Neural cell (in vitro differentiated cells): ENCODE measurements around the gene UBXN2A. TPM values are rescaled to one million over a fixed set of nuclear protein-coding genes. Genes with fewer than 3 reads are reported as not detected.
"Not testable (repeated sequence)": the region's sequence is repeated elsewhere in the genome, so short reads cannot be mapped to it uniquely, and the experiment has no call there.

ENCODE experiments used
- H2AFZ ChIP-seq: fragments of 200-600, 300-800 bp; sonication (generic), shearing (Covaris generic); 2 replicates; pipeline ENCODE4 v1.6.0; 2014; ENCODE audit warnings: low read depth, mild to moderate bottlenecking, antibody characterized with exemption, low read length, moderate library complexity
- H3F3A ChIP-seq: fragments of 200-600 bp; shearing (Covaris generic); 2 replicates; pipeline ENCODE4 v1.6.1; 2016; ENCODE audit warnings: mild to moderate bottlenecking, moderate library complexity, mixed read lengths, antibody characterized with exemption, low read length; ENCODE audit not compliant: insufficient read depth, poor library complexity, severe bottlenecking
- H3K27ac ChIP-seq: fragments of 200-600, 300-800 bp; sonication (generic), shearing (Covaris generic); 2 replicates; pipeline ENCODE4 v1.5.1; 2014; ENCODE audit warnings: mild to moderate bottlenecking, low read length, moderate library complexity
- H3K27me3 ChIP-seq: fragments of 300-800, 200-600 bp; sonication (generic), shearing (Covaris generic); 2 replicates; pipeline ENCODE4 v1.6.0; 2014; ENCODE audit warnings: mild to moderate bottlenecking, low read depth, low read length, moderate library complexity; ENCODE audit not compliant: insufficient read depth
- H3K36me3 ChIP-seq: fragments of 300-800, 200-600 bp; sonication (generic), shearing (Covaris generic); 2 replicates; pipeline ENCODE4 v1.5.1; 2014; ENCODE audit warnings: mild to moderate bottlenecking, antibody characterized with exemption, low read length, moderate library complexity; ENCODE audit not compliant: insufficient read depth
- H3K4me2 ChIP-seq: fragments of 300-800, 200-600 bp; sonication (generic), shearing (Covaris generic); 2 replicates; pipeline ENCODE4 v1.6.0; 2014; ENCODE audit warnings: mild to moderate bottlenecking, low read length
- H3K4me3 ChIP-seq: fragments of 300-800, 200-600 bp; sonication (generic), shearing (Covaris generic); 2 replicates; pipeline ENCODE4 v1.5.1; 2014; ENCODE audit warnings: mild to moderate bottlenecking, low read length, moderate library complexity
- H3K79me2 ChIP-seq: fragments of 200-600 bp; shearing (Covaris generic); replicated peaks from 2 replicates; pipeline ENCODE4 v1.6.0; 2014; ENCODE audit warnings: mild to moderate bottlenecking, low read length, moderate library complexity; ENCODE audit not compliant: insufficient read depth
- H3K9ac ChIP-seq: fragments of 300-800, 200-600 bp; sonication (generic), shearing (Covaris generic); 2 replicates; pipeline ENCODE4 v1.6.1; 2016; ENCODE audit warnings: mild to moderate bottlenecking, low read length, mixed read lengths
- H3K9me2 ChIP-seq: fragments of 200-600 bp; shearing (Covaris generic); 2 replicates; pipeline ENCODE4 v1.6.1; 2016; ENCODE audit warnings: mild to moderate bottlenecking, low read length, mixed read lengths; ENCODE audit not compliant: insufficient read depth
- H3K9me3 ChIP-seq: fragments of 200-600, 300-800 bp; sonication (generic), shearing (Covaris generic); 2 replicates; pipeline ENCODE4 v1.6.1; 2016; ENCODE audit warnings: mild to moderate bottlenecking, mixed run types, low read length, moderate library complexity, mixed read lengths
- H4K20me1 ChIP-seq: fragments of 200-600 bp; shearing (Covaris generic); 2 replicates; pipeline ENCODE4 v1.6.1; 2016; ENCODE audit warnings: mild to moderate bottlenecking, mixed run types; ENCODE audit not compliant: insufficient read depth
- EP300 ChIP-seq: fragments of 450-650 bp; conservative IDR thresholded peaks from 2 replicates; pipeline ENCODE4 v1.6.1; 2014; ENCODE audit warnings: antibody characterized with exemption, mild to moderate bottlenecking, moderate library complexity; ENCODE audit not compliant: poor library complexity, severe bottlenecking
- EZH2 ChIP-seq: fragments of 200-600, 300-800 bp; shearing (Covaris generic), sonication (generic); IDR thresholded peaks from 2 replicates; pipeline ENCODE4 v1.6.1; 2014; ENCODE audit warnings: antibody characterized with exemption, low read length, borderline replicate concordance, mild to moderate bottlenecking; ENCODE audit not compliant: insufficient read depth, poor library complexity, severe bottlenecking
- MXI1 ChIP-seq: fragments of 450-650 bp; conservative IDR thresholded peaks from 2 replicates; pipeline ENCODE4 v1.6.1; 2014; ENCODE audit warnings: antibody characterized with exemption, mild to moderate bottlenecking; ENCODE audit not compliant: poor library complexity, severe bottlenecking
- POLR2AphosphoS5 ChIP-seq: IDR thresholded peaks from 2 replicates; pipeline ENCODE4 v1.6.1; 2012
- RAD21 ChIP-seq: fragments of 450-650 bp; conservative IDR thresholded peaks from 2 replicates; pipeline ENCODE4 v1.6.1; 2014; ENCODE audit warnings: antibody characterized with exemption, mild to moderate bottlenecking, moderate library complexity
- SMC3 ChIP-seq: fragments of 450-650 bp; conservative IDR thresholded peaks from 2 replicates; pipeline ENCODE4 v1.6.1; 2014; ENCODE audit warnings: antibody characterized with exemption, mild to moderate bottlenecking, moderate library complexity; ENCODE audit not compliant: poor library complexity
- TAF1 ChIP-seq: IDR thresholded peaks from 2 replicates; pipeline ENCODE4 v1.6.1; 2012; ENCODE audit warnings: low read depth
- polyA plus RNA-seq: library from polyadenylated mRNA; depleted of rRNA; stranded (reverse); fragments of >200 nt; gene quantifications from 2 replicates; pipeline ENCODE4 v1.2.3, GENCODE V29; 2014
- TF ChIP-seq, protein P1 (sequence below): fragments of 450-650 bp; IDR thresholded peaks from 2 replicates; pipeline ENCODE4 v1.5.1; 2014; ENCODE audit warnings: antibody characterized with exemption, mild to moderate bottlenecking, moderate library complexity; ENCODE audit not compliant: poor library complexity, severe bottlenecking
- TF ChIP-seq, protein P2 (sequence below): IDR thresholded peaks from 2 replicates; pipeline ENCODE4 v1.6.1; 2012; ENCODE audit warnings: borderline replicate concordance

Gene UBXN2A
- polyA plus RNA-seq, 1 donor from 2014 or later = 11.0 TPM

DNA sequence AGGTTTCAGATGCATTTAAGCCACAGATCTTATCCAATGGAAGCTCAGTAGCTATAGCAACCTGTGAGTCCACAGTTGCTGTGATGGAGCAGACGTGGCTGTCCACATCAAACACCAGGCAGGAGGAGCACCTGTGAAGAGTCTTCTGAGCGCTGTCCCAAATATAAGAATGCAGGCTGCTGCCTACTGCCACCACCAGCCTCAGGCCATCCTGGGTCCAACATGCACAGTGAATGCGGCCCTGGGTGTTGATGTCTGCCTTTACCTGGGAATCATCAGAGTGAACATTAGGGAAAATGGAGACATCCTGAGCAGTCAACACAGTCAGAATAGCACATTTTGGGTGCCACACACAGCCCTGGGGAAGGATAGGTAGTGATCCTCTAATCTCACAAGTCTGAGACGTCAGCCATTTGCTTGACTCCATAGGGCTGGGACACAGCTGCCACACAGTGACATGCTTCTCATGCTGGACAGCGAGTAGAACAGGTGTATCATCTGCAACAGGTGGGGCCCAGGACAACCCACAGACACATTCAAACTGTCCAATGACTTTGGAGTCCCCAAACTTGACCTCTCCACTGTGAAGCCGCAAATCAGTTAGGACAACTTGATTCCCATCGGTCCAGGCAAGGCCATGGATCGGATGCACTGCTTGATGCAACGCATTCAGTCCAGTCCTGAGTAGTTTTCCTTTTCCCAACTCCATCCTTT lies 98.7 kb downstream of the UBXN2A start:
- no peak overlapping the region for H3K4me2 ChIP-seq
- no peaks in the 10 kb centered on the region for H3F3A ChIP-seq
- no peak overlapping the region for H3K9ac ChIP-seq
- H3K9me2 ChIP-seq = no peaks in the 10 kb centered on the region
- H3K79me2 ChIP-seq = peaks cover 10% of the 10 kb centered on the region
- H2AFZ ChIP-seq = no peak overlapping the region
- H3K9me3 ChIP-seq = no peaks in the 10 kb centered on the region
- H3K27me3 ChIP-seq = no peaks in the 10 kb centered on the region
- H3K27ac ChIP-seq = no peak overlapping the region
- no peak overlapping the region for H3K4me3 ChIP-seq
- H3K36me3 ChIP-seq = no peaks in the 10 kb centered on the region
- TF ChIP-seq SMC3 (no peak), RAD21 (no peak), POLR2AphosphoS5 (no peak), MXI1 (no peak), EP300 (no peak), EZH2 (no peak), TAF1 (no peak)
- TF ChIP-seq, protein P1, sequence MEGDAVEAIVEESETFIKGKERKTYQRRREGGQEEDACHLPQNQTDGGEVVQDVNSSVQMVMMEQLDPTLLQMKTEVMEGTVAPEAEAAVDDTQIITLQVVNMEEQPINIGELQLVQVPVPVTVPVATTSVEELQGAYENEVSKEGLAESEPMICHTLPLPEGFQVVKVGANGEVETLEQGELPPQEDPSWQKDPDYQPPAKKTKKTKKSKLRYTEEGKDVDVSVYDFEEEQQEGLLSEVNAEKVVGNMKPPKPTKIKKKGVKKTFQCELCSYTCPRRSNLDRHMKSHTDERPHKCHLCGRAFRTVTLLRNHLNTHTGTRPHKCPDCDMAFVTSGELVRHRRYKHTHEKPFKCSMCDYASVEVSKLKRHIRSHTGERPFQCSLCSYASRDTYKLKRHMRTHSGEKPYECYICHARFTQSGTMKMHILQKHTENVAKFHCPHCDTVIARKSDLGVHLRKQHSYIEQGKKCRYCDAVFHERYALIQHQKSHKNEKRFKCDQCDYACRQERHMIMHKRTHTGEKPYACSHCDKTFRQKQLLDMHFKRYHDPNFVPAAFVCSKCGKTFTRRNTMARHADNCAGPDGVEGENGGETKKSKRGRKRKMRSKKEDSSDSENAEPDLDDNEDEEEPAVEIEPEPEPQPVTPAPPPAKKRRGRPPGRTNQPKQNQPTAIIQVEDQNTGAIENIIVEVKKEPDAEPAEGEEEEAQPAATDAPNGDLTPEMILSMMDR = no peak
- TF ChIP-seq, protein P2, sequence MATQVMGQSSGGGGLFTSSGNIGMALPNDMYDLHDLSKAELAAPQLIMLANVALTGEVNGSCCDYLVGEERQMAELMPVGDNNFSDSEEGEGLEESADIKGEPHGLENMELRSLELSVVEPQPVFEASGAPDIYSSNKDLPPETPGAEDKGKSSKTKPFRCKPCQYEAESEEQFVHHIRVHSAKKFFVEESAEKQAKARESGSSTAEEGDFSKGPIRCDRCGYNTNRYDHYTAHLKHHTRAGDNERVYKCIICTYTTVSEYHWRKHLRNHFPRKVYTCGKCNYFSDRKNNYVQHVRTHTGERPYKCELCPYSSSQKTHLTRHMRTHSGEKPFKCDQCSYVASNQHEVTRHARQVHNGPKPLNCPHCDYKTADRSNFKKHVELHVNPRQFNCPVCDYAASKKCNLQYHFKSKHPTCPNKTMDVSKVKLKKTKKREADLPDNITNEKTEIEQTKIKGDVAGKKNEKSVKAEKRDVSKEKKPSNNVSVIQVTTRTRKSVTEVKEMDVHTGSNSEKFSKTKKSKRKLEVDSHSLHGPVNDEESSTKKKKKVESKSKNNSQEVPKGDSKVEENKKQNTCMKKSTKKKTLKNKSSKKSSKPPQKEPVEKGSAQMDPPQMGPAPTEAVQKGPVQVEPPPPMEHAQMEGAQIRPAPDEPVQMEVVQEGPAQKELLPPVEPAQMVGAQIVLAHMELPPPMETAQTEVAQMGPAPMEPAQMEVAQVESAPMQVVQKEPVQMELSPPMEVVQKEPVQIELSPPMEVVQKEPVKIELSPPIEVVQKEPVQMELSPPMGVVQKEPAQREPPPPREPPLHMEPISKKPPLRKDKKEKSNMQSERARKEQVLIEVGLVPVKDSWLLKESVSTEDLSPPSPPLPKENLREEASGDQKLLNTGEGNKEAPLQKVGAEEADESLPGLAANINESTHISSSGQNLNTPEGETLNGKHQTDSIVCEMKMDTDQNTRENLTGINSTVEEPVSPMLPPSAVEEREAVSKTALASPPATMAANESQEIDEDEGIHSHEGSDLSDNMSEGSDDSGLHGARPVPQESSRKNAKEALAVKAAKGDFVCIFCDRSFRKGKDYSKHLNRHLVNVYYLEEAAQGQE = no peak
- no peaks in the 10 kb centered on the region for H4K20me1 ChIP-seq

DNA sequence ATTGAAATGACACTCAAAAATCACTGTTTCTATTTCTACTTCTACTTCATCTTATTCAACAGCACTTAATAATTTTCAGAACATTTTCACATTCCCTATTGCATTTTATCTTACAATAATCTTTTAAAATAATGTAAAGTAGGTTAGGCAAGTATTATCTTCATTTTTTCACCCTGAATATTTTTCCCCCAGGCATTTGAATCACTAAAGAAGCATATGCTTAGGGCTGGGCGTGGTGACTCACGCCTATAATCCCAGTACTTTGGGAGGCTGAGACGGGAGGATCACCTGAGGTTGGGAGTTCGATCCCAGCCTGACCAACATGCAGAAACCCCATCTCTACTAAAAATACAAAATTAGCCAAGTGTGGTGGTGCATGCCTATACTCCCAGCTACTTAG lies 100.2 kb downstream of the UBXN2A start:
- peaks cover 4% of the 10 kb centered on the region for H3K79me2 ChIP-seq
- H3K9me3 ChIP-seq = no peaks in the 10 kb centered on the region
- no peak overlapping the region for H3K9ac ChIP-seq
- no peak overlapping the region for H2AFZ ChIP-seq
- H3K36me3 ChIP-seq = no peaks in the 10 kb centered on the region
- H3K27ac ChIP-seq = no peak overlapping the region
- H3K4me2 ChIP-seq = no peak overlapping the region
- H3F3A ChIP-seq = no peaks in the 10 kb centered on the region
- no peaks in the 10 kb centered on the region for H4K20me1 ChIP-seq
- no peaks in the 10 kb centered on the region for H3K9me2 ChIP-seq
- TF ChIP-seq RAD21 = no peak
- no peak for TF ChIP-seq TAF1
- no peak for TF ChIP-seq EZH2
- no peak for TF ChIP-seq POLR2AphosphoS5
- TF ChIP-seq SMC3 = no peak
- TF ChIP-seq MXI1 = no peak
- TF ChIP-seq, protein P1 = no peak
- no peak for TF ChIP-seq EP300
- TF ChIP-seq, protein P2 = no peak
- no peak overlapping the region for H3K4me3 ChIP-seq
- no peaks in the 10 kb centered on the region for H3K27me3 ChIP-seq

DNA sequence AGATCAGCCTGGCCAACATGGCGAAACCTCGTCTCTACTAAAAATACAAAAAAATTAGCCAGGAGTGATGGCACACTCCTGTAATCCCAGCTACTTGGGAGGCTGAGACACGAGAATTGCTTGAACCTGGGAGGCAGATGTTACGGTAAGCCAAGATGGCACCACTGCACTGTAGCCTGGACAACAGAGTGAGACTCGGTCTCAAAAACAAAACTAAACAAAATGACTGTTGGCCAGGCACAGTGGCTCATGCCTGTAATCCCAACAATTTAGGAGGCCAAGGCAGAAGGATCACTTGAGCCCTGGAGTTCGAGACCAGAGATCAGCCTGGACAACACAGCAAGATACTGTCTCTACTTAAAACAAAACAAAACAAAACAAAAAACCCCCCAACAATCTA lies 102.9 kb downstream of the UBXN2A start:
- H2AFZ ChIP-seq, H4K20me1 ChIP-seq, H3K9me2 ChIP-seq, H3K27ac ChIP-seq, H3K4me2 ChIP-seq, H3K4me3 ChIP-seq, H3K36me3 ChIP-seq, H3K27me3 ChIP-seq, H3K9ac ChIP-seq, H3F3A ChIP-seq, H3K9me3 ChIP-seq: not testable (repeated sequence)
- peaks cover 12% of the 10 kb centered on the region for H3K79me2 ChIP-seq
